ACC112 (cell line): Measurements from ENCODE around the gene REEP3.
"Not testable (repeated sequence)": the region's sequence is repeated elsewhere in the genome, so short reads cannot be mapped to it uniquely, and the experiment has no call there.

Source experiments
- H2AFZ ChIP-seq: fragments of 200-600 bp; sonication (generic); one replicate; pipeline ENCODE4 v1.6.0; 2017; ENCODE audit warnings: antibody characterized with exemption, low read length; ENCODE audit not compliant: unreplicated experiment
- H3K27ac ChIP-seq: fragments of 200-600 bp; sonication (generic); 2 replicates; pipeline ENCODE4 v1.5.1; 2014; ENCODE audit warnings: low read depth, mild to moderate bottlenecking, antibody characterized with exemption, low read length, moderate library complexity
- H3K27me3 ChIP-seq: fragments of 200-600 bp; sonication (generic); 2 replicates; pipeline ENCODE4 v1.6.1; 2014; ENCODE audit warnings: mild to moderate bottlenecking, antibody characterized with exemption, low read length, moderate library complexity, mixed read lengths; ENCODE audit not compliant: insufficient read depth
- H3K36me3 ChIP-seq: fragments of 200-600 bp; sonication (generic); 2 replicates; pipeline ENCODE4 v1.6.1; 2016; ENCODE audit warnings: mild to moderate bottlenecking, antibody characterized with exemption, low read length, moderate library complexity, mixed read lengths; ENCODE audit not compliant: insufficient read depth
- H3K4me1 ChIP-seq: fragments of 200-600 bp; sonication (generic); one replicate; pipeline ENCODE4 v1.6.1; 2016; ENCODE audit warnings: low read length, mixed read lengths; ENCODE audit not compliant: insufficient read depth, unreplicated experiment, control insufficient read depth
- H3K4me3 ChIP-seq: fragments of 200-600 bp; sonication (generic); 2 replicates; pipeline ENCODE4 v1.5.1; 2014; ENCODE audit warnings: mild to moderate bottlenecking, low read depth, low read length
- H3K79me2 ChIP-seq: fragments of 200-600 bp; sonication (generic); one replicate; pipeline ENCODE4 v1.6.0; 2016; ENCODE audit warnings: low read length; ENCODE audit not compliant: control insufficient read depth, unreplicated experiment, insufficient read depth

Gene REEP3

GRCh38 chr10:63492317-63492690 lies 28.9 kb upstream of the REEP3 start:
- peaks cover 19% of the 10 kb centered on the region for H3K4me1 ChIP-seq
- H3K27ac ChIP-seq = peak overlapping the region; percentile 96
- peaks cover 56% of the 10 kb centered on the region for H3K79me2 ChIP-seq
- H3K36me3 ChIP-seq, H2AFZ ChIP-seq, H3K27me3 ChIP-seq: not testable (repeated sequence)
- H3K4me3 ChIP-seq = peak overlapping the region; percentile 55

GRCh38 chr10:63493004-63493403 lies 28.2 kb upstream of the REEP3 start:
- H3K4me3 ChIP-seq = peak overlapping the region; percentile 58
- H3K79me2 ChIP-seq = peaks cover 57% of the 10 kb centered on the region
- no peaks in the 10 kb centered on the region for H3K27me3 ChIP-seq
- H3K4me1 ChIP-seq = peaks cover 26% of the 10 kb centered on the region
- peak overlapping the region; percentile 96 for H3K27ac ChIP-seq
- peak overlapping the region; percentile 23 for H2AFZ ChIP-seq
- peaks cover 4% of the 10 kb centered on the region for H3K36me3 ChIP-seq

DNA sequence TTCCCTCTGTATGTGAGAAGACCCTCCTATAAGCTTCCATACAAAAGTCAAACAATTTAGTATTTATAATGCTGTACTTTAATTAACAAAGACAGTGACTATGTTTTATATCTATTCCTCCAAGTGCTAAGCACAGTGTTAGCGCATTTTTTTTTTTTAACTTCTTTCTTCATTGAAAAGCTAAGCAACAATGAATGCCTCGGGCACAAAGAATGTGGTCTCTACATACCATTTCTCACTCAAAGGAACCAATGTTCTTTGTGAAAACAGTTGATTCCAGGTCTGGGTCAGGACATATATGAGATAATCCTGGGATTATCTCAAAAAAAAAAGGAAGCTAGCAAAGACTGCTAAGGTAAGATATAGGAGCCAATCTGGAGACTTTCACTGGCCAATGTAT lies 26.2 kb upstream of the REEP3 start:
- Histone ChIP-seq H2AFZ (no peak overlapping the region), H3K27ac (no peak overlapping the region), H3K4me1 (peaks cover 40% of the 10 kb centered on the region), H3K36me3 (peaks cover 4% of the 10 kb centered on the region), H3K27me3 (no peaks in the 10 kb centered on the region), H3K79me2 (peaks cover 58% of the 10 kb centered on the region), H3K4me3 (no peak overlapping the region)

DNA sequence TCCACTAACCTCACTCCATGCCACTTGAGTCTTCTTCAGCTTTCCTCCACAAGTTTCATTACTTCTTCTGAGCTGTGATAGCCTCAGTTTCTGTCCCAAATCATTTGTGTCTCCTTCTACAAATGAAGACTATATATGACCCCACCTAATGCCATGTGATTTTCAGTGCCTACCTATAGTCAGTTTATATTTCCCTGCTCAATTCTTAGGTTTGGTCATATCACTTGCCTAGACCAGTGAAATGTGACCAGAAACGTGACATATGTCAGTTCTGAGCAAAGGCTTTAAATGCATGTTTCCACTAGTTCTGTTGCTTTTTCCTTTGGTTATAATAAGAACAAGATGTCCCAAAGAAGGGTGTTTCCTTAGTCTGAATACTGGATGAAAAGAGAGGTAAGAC lies 24.6 kb upstream of the REEP3 start:
- H2AFZ ChIP-seq = no peak overlapping the region
- H3K27me3 ChIP-seq = no peaks in the 10 kb centered on the region
- peaks cover 4% of the 10 kb centered on the region for H3K36me3 ChIP-seq
- peaks cover 54% of the 10 kb centered on the region for H3K79me2 ChIP-seq
- no peak overlapping the region for H3K4me3 ChIP-seq
- H3K4me1 ChIP-seq = peaks cover 32% of the 10 kb centered on the region
- no peak overlapping the region for H3K27ac ChIP-seq

- peaks cover 31% of the 10 kb centered on the region for H3K4me1 ChIP-seq
- peaks cover 61% of the 10 kb centered on the region for H3K79me2 ChIP-seq
- peaks cover 4% of the 10 kb centered on the region for H3K36me3 ChIP-seq
- no peak overlapping the region for H3K4me3 ChIP-seq
- no peaks in the 10 kb centered on the region for H3K27me3 ChIP-seq
- no peak overlapping the region for H3K27ac ChIP-seq
- H2AFZ ChIP-seq = no peak overlapping the region
These were observed 23.9 kb upstream of the REEP3 start for GRCh38 chr10:63497321-63497720.

DNA sequence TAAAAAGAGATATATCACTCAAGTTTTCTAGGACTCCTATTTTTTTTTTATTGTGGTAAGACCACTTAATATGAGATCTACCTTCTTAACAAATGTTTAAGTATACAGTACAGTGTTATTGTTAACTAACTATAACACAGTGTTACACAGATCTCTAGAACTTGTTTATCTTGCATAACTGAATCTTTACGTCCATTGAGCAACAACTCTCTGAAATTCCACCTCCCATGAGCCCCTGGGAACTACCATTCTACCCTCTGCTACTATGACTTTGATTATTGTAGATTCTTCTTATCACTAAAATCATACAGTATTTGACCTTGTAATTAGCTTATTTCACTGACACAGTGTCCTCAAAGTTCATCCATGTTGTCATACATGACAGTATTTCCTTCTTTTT lies 22.5 kb upstream of the REEP3 start:
- Histone ChIP-seq H3K79me2 (peaks cover 66% of the 10 kb centered on the region), H2AFZ (no peak overlapping the region), H3K27me3 (no peaks in the 10 kb centered on the region), H3K27ac (0 out of 2 replicates have a peak overlapping the region, but pooled peaks have one; percentile 5), H3K4me1 (peaks cover 23% of the 10 kb centered on the region), H3K36me3 (peaks cover 4% of the 10 kb centered on the region), H3K4me3 (no peak overlapping the region)

DNA sequence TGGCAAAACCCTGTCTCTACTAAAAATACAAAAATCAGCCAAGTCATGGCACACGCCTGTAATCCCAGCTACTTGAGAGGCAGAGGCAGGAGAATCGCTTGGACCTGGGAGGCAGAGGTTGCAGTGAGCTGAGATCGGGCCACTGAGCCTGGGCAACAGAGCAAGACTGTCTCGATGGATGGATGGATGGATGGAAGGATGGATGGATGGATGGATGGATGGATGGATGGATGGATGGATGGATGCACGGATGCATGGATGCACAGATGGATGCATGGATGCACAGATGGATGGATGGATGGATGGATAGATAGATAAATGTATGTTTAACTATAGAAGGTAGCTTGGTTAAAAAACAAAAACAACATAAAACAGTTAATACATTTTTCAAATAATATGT lies 20.6 kb upstream of the REEP3 start:
- not testable (repeated sequence) for H3K4me3 ChIP-seq, H3K27ac ChIP-seq, H3K27me3 ChIP-seq, H2AFZ ChIP-seq, H3K36me3 ChIP-seq
- Histone ChIP-seq H3K4me1 (peaks cover 21% of the 10 kb centered on the region), H3K79me2 (peaks cover 72% of the 10 kb centered on the region)

DNA sequence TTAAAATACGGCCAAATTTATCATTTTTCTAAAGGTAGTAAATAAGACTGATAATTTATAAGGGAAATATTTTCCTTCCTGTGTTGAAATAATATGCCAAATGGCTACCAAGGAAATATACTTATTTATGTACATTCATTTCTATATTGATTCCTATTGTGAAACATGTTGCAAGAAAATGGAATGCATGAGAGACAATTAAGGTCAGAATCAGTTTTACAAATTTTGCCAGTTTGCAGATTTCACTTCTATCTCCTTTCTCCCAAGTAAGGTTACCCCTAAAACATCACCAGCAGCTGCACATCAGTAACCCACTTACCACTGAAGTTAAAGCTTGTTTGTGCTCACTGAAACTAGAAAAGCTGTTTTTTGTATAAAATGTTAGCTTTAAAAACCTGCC lies 19.2 kb upstream of the REEP3 start:
- H3K27ac ChIP-seq = no peak overlapping the region
- no peak overlapping the region for H2AFZ ChIP-seq
- peaks cover 21% of the 10 kb centered on the region for H3K4me1 ChIP-seq
- peaks cover 76% of the 10 kb centered on the region for H3K79me2 ChIP-seq
- H3K36me3 ChIP-seq = no peaks in the 10 kb centered on the region
- H3K27me3 ChIP-seq = no peaks in the 10 kb centered on the region
- H3K4me3 ChIP-seq = no peak overlapping the region

DNA sequence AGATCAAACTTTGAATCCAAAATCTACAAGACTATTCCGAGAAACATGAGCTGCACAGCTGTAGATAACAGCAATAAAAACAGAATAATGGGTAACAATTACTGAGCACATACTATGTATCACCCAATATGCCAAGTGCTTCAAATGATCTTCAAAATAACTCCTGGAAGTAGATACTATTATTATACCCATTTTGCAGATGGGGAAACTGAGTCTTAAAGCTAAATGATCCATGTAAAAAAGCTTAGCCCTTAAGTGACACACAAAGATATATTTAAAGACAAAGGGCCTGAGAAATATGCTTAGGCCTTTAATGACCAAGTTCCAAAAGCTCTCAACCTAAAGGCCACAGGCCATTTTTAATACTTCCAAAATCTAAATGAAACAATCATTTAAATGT lies 18.4 kb upstream of the REEP3 start:
- peaks cover 16% of the 10 kb centered on the region for H3K4me1 ChIP-seq

DNA sequence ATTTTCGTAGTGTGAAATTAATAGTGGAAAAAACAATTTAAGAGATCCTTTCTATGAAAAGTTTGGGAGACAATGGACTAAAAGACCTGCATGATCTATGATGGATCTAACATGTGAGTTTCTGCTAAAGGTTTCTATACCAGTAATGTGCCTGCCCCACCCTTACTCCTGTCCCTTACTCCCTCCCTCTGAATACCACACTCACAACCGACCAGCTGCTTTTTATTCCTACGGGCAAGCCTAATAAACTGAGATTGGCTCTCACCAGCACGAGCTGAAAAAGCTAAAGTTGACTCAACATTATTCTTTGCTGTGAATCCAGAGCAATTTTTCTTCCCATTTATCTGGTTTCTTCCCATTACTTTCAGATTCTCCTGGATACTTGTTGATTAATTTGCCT lies 17.8 kb upstream of the REEP3 start:
- Histone ChIP-seq H3K36me3 (peaks cover 3% of the 10 kb centered on the region; the same call in 1 of the 2 replicates), H3K27ac (no peak overlapping the region), H3K4me3 (no peak overlapping the region), H3K27me3 (no peaks in the 10 kb centered on the region), H2AFZ (no peak overlapping the region), H3K4me1 (peaks cover 10% of the 10 kb centered on the region), H3K79me2 (peaks cover 68% of the 10 kb centered on the region)

More for the DNA sequence above, 18.4 kb upstream of the REEP3 start:
- H3K36me3 ChIP-seq = no peaks in the 10 kb centered on the region
- no peaks in the 10 kb centered on the region for H3K27me3 ChIP-seq
- H2AFZ ChIP-seq = no peak overlapping the region
- H3K4me3 ChIP-seq = no peak overlapping the region
- H3K27ac ChIP-seq = no peak overlapping the region
- peaks cover 69% of the 10 kb centered on the region for H3K79me2 ChIP-seq

DNA sequence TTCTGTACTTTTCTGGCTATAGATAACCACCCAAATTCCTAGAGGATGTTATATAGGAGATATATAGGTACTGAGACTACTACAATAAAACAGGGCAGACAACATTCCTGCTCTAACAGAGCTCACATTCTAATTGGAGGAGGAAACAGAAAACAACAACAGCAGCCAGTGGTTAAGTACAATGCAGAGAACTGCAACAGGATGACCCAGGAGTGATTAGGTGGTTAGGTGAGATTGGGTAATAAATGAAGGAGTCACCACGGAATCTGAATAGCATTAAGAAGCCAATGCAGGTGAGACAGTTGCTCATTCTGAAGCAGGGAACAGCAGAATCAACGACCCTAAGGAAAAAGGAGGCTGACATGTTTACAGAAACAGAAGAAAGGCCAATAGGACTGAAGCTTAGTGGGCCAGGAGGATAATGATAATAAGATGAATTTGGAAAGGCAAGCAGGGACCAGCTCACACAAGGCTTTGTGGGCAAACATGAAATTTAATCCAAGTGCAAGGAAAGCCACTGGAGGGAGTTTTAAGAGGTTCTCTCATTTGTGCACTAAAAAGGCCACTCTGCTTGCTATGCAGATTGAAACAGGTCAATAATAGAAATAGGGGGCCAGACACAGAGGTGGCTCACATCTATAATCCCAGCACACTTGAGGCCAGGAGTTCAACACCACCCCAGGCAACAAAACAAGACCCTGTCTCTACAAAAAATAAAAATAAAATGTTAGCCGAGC lies 16.9 kb upstream of the REEP3 start:
- Histone ChIP-seq H2AFZ (no peak overlapping the region), H3K27ac (no peak overlapping the region), H3K79me2 (peaks cover 66% of the 10 kb centered on the region), H3K4me3 (no peak overlapping the region), H3K36me3 (peaks cover 3% of the 10 kb centered on the region), H3K4me1 (peaks cover 1% of the 10 kb centered on the region), H3K27me3 (no peaks in the 10 kb centered on the region)
